Measurements from ENCODE around the gene SLC8B1.
A peak's percentile ranks its signal among the peaks of the same experiment; 100 is the strongest.

SLC8B1 gene

DNA sequence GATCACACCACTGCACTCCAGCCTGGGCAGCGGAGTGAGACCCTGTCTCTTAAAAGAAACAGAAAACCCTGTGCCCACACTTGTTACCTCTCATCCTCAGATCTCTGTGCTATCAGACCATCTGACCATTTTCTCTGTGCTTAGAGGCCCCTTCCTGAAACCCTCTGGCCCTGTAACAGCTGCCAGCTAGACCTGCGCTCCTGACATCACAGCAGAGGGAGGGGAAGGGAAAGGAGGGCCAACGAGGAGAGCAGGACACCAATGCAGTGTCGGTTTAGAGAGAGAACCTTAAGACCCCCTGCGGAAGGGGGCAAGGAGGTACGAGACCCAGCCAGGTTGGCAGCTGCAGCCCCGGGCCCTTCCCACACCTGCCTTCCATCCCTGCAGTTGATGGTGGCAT lies 42.4 kb downstream of the SLC8B1 start:
- DNase-seq = no peak

DNA sequence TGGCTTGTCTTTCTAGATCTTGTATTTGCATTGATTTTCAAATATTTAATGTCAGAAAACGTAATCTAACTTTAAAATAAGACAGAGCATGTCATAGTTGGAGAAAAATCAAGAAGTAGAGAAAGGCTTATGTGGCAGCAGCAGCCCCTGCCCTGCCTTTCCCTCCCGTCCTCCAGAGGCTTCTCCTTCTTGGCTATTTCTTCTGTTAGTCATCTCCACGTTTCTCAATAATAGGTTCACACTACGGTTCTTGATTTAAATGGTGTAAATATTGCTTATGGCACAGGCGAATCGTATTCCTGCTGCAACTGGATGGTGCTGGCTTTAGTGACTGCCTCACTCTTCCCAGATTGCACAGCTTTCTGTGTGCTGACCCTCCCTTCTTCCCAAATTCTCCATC lies 42.8 kb downstream of the SLC8B1 start:
- no peak for DNase-seq

DNA sequence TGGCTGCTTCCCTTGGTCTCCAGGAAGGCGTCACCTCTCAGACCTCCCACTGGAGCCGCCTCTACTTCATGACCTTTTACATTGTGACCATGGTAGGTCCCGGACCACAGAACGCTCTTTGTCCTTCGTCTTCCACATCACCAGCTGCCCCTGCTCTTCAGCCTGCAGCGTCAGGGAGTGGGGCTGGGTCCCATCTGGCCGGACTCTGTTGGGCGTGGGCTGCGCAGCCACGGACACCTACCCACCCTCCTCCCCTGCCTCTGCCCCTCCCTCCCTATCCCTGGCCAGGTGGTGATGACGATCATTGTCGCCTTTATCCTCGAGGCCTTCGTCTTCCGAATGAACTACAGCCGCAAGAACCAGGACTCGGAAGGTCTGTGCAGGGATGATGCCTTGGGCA lies 43.3 kb downstream of the SLC8B1 start:
- DNase-seq = no peak

DNA sequence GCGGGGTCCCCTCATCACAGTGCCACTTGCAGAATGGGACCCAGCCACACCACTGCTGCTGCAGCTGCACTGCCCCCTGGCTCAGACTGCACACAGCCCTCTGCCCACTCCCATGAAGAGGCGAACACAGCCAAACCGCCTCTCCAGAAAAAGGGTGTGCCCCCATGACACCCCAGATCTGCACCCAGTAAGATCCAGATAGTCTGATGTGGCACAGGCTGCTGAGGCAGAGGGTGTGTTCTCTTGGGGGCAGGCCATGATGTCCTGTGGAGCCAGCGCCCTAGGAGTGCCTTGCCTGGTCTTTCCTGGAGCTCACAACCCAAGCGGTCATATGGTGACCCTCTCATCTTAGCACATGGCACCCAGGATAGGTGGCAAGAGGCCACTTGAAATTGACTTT lies 44.4 kb downstream of the SLC8B1 start:
- DNase-seq = no peak

DNA sequence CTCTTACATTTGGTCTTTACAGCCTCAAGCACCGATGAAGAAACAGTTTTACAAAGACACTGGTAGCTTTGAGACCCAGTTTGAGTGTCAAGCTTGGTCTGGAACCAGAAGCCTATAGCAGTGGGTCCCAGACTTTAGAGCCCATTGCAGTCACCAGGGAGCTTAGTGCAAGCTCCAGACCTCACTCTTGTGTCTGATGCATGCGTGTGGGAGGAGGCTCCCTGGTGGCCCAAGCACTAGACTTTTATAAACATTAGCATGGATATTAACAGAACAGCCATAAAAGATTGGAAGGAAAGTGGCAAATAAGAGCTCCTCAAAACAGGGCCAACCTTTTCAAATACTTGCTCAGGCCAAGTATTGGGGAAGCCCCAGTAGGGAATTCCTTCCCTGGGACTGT lies 45.5 kb downstream of the SLC8B1 start:
- DNase-seq = no peak

DNA sequence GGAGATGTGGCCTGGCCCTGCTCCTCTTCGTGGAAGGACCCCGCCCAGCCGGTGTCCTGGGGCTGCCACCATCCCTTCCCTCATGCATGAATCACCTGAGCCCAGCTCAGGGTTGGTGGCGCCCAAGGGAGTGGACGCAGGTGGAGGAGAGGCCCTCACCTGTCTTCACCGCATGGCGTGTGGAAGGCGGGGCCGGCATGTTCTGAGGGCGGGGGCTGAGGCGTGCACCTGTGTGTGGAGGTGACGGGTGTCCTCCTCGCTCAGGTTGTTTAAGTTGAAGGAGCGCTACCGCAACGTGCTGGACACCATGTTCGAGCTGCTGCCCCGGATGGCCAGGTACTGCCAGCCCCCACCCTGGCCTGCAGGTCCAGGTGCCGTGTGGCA lies 47.0 kb downstream of the SLC8B1 start:
- DNase-seq = no peak

DNA sequence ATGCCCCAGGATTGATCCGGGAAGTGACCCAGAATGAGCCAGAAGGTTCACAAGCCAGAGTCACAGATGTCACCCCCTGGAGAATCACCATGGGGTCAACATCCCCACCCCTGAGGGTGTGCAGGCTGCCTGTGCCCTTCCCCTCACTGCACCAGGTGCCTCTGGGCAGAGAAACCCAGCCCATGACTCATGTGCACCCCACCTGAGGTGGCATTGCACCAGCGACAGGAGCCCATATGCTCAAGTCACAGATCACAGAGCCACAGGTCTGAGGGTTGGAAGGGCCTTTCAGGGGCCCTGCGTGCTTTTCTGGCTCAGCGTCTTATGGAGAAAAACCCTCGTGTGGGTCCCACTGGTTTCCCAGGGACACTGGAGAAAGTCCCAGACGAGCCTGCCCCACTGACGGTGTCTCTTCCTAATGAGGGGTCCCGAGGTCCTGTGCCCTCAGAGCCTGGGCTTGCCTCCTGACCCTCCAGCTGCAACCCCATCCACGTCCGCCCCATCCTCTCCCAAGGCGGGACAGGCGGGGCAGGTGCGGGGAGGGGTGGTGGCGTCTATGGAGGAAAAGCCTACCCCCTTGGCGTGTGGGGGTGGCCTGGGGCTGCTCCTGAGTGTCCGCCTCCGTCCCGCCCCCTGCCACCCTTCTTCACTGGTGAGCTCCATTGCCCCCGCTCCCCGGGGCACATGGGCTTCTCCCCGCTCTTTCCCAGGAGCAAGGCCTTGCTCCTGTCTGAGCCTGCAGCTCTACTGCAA lies 47.6 kb downstream of the SLC8B1 start:
- DNase-seq = no peak

DNA sequence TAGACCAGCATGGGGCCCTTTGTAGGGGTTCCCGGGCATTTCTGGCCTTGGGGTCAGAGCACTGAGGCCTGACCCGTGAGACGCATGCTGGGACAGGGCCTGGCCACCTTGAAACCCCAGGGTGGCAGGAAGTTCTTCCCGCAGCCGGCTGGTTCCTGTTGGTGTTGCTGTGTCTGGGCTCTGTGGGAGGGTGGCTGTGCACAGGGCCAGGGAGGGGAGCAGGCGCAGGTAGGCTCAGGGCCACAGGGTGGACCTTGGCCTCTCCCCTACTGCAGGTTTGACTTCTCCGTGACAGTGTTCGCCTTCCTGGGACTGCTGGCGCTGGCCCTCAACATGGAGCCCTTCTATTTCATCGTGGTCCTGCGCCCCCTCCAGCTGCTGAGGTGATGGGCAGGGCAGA lies 48.2 kb downstream of the SLC8B1 start:
- DNase-seq = no peak

DNA sequence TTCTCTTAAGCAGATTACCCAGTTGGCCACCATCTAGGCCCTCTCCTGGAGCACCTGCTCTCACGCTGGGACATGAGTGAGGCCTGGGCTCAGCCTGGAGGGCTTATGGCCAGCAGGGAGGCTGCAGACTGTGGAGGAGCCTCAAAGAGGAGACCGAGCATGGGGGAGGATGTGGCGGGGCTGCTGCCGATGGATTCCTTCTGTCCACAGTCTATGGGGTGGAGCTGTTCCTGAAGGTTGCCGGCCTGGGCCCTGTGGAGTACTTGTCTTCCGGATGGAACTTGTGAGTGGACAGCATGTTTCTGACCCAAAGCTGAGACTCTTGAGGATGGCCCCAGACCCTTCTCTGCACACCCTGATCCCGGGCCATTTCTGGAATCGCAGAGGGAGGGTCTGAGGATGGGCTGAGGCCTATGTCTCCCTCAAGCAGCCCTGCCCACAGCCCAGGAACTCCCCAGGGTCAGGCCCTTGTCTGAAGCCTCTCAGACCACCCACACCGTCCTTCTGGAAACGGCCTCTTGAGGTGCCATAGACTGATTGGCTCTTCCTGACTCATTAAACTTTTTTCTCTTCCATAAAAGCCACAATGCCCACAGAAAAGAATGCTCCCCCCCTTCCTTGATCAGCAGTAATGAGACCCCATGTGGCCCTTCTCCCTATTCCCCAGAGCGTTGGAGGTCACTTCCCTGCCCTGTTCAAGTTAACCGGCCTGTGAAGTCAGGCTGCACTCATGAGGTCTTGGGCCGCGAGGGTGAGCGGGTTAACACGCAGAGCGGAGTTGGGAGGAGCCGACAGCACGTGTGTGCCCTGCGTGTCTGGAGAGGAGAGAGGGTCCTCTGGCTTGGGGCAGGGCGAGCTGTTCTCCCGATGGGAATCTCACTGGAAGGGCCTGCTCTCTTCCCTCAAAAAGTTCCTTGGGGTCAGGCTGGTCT lies 49.0 kb downstream of the SLC8B1 start:
- no peak for DNase-seq

DNA sequence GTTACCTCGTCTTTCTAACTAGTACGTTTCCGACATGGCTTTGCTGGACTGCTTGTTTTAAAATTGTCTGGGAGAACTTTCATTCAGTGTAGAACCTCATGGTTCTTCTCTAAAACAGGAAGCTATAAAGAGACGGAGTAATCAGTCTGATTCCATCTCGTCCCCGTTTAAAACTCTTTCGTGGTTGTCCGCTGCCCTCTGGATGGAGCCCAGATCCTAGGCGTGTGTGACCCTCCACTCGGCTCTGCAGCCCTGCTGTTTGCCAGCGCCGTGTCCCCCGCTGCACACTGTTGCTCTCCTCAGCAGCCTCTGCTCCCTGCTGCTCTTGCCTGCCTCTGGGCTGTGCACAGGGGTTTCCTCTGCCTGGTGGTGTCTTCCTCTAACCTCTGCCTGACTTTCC lies 50.2 kb downstream of the SLC8B1 start:
- no peak for DNase-seq

DNA sequence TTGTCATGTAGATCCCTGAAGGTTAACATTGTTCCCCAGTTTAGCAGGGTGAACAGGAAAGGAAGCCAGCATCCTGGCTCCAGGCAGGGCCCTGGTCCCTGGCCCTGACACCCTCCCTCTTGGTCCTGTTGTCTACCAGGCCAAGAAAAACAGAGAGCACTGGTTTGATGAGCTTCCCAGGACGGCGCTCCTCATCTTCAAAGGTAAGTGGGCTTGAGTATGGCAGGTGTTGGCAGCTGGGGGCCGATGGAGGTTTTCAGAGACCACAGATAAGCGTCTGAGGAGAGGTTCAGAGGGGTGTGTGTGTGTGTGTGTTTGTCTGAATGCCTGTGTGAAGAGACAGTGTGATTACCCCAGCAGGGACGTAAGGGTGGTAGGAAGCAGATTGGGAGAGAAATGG lies 56.3 kb downstream of the SLC8B1 start:
- DNase-seq = no peak

DNA sequence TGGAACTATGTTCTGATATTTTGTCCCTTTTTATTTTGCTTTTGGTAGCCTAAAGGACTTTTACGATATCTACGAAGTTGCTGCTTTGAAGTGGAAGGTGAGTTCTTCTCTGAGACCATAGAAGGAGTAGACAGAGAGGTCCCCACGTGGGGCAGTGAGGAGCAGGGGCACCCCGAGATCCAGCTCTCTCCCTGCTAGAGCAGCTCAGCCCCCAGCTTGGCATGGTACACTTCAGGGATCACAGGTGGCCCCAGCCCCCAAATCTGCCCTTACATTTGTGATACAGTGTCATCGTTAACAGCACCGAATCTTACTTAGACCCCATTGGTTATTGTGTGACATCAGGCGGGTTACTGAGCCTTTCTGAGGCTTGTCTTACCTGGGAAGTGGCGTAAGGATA lies 56.8 kb downstream of the SLC8B1 start:
- no peak for DNase-seq

DNA sequence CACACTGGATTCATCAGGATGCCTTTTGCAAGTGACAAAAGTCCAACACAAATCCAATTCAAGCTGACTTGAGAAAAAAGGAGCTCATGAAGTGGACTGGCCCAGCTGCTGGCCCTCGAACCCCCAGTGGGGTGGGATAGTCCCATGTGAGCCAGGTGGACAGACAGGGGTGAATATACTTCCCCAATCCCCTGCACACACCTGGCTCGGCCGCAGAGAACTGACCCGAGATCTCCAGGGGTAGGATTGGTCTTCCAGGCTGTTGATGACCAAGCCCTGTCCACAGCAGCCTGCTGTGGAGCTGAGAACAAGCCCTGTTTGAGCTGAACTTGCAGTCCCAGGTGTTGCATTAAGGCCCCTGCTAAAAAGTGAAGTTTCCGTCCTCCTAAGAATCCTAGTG lies 57.4 kb downstream of the SLC8B1 start:
- DNase-seq = no peak

DNA sequence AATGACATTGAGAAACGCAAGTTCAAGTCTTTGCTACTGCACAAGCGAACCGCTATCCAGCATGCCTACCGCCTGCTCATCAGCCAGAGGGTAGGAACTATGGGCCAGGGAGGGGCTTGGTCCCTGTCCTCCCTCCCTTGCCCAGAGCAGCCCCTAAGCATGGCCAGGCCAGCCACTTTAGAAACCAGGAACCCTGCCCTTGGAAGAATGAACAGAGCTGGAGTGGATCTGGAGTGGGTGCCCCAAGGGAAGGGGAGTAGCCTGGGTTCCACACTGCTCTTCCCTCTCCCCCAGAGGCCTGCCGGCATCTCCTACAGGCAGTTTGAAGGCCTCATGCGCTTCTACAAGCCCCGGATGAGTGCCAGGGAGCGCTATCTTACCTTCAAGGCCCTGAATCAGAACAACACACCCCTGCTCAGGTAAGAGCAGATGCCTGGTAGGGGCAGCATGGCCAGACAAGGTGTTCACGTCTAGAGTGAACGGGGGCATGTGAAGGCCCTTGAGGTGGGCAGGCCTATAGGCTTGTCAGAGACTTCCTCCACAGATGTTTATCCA lies 57.9 kb downstream of the SLC8B1 start:
- no peak for DNase-seq

DNA sequence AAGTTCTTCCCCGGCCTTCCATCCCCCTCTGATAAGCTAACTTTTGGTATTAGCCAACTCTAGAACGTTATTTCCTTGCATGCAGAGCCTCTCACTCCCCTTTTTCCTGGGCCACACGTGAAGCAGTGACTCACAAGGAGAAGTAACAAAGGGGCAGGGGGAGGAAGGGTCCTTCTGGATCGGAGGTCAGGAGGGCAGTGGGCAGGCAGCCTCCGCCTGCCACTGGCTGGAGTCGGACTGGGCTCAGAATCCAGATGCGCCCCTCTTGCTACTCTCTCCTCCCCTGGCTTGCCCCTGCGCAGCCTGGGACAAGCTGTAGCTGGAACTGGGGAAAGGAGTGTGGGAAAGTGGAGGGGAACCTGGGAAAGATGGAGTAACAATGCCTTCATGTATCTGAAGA lies 58.6 kb downstream of the SLC8B1 start:
- no peak for DNase-seq

DNA sequence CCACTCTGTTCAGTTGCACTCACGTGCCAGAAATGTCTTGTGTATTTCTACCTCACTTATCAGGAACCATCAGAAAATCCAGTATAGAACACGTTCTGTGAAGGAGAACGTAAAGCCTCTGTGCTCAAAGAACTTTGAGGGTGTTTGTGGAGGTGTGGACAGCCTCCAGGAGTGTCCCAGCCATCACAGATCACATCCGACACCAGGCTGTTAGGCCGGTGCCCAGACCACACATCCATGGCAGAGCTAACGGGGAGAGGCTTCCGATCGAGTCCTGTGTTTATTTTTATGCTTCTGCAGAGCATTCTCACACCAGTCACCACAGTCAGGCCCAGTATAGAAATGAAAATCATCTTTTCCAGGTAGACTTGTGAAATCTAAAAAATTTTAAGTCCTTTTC lies 60.1 kb downstream of the SLC8B1 start:
- no peak for DNase-seq

DNA sequence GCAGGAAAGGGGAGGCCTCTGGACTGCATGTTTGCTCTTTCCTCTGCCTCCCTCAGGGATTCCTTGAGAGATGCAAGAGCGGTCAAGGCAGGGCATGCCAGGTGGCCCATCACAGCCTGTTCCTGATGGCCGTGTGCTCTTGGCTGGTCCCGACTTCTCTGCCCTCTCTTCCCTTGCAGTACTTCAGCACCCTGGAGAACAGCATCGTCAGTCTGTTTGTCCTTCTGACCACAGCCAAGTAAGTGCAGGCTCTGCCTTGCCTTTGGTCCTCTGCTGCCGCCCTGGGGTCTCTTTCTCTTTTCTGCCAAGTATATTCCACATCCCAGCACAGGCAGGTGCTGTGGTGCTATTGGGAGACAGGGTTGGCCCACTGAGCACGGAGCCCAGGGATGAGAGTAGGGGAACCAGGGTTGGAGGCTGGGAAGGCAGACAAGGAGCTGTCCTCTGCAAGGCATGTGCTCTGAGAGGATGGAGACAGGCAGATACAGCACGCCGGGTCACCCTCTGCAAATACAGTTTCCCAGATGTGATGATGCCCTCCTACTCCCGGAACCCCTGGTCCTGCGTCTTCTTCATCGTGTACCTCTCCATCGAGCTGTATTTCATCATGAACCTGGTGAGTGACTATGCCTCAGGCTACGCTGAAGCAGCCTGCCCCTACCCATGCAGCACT lies 61.7 kb downstream of the SLC8B1 start:
- DNase-seq = no peak

DNA sequence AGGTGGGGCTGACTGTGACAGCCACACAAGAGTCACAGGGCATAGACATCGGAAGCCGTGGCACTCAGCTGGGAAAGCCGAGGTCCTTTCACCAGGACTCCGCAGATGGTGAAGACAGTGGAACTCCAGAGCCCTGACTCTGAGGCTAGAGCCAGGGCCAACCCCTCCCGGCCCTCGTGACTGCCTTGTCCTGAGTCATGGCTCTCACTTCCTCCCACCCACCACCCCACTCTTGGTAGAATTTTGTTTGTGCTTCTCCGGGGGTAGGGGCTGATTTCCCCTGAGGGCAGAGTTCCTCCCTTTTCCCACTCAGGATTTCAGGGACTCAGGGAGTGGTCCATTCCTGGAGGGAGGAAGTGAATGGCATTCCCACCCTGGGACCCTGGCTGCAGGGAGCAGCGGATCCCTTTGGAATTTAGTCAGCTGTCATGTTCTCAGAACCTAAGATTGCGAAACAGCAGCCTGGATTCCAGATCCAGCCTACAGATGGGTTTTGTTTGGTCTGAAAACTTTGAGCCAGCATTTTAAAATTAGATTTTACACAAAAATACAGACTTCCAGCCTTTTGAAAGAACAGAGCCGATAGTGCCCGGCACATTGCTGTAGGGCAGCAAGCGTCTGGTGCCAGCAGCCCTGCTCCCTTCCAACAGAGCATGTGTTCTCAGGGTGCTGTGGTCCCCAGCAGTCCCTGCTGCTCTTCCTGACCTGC lies 62.9 kb downstream of the SLC8B1 start:
- peak; percentile 64 for DNase-seq

DNA sequence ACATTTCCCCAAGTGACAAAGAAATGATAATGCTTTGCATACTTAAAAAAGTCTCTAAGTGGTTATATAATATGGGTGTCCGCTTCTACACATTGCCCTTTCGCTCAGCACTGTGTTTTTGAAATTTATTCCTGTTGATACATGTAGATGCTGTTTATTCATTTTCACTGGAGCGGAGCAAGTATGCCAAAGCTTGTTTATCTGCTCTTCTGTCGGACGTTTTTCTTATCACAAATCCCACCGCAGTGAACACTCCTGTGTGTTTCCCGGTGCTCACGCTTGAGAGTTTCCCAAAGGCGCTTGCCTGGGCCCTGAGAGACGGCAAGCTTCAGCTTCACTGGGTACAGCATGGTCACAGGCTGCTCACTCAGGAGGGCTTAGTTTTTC lies 63.5 kb downstream of the SLC8B1 start:
- DNase-seq = no peak

DNA sequence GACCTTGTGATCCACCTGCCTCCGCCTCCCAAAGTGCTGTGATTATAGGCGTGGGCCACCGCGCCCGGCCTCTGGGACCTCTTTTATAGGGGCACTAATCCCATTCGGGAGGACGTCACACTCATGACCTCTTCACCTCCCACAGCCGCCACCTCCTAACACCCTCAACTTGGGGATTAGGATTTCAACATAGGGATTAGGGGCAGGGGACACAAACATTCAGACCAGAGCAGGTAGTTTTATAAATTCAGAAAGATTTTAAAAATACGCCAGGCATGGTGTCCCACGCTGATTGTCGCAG lies 64.2 kb downstream of the SLC8B1 start:
- no peak for DNase-seq

DNA sequence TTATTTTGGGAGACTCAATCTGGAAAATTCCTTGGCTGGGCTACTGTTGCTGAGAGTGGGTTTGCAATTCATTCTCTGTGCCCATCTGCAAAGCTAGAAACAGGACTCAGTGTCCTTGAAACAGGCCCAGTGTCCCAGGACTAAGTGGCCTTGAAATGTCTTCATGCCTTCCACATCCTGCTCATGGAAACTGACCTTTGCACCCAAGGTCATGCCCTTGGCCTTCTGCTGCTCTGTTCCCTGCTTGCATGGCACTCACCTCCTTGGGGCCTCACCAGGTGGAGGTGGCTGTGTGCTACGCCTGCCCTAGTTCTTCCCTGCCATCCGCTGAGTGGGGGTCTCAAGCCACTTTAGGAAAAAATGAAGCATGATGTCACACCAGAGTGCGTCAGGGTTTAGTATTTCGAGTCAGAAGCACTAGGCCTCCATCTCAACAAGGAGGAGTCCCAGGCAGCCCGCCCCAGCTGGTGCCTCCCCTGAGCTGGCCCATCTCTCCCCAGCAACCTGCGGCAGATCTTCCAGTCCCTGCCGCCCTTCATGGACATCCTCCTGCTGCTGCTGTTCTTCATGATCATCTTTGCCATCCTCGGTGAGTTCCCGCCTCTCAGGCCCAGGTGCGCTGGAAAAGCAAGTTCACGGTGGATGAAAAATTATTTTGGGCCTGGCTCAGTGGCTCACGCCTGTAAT lies 65.5 kb downstream of the SLC8B1 start:
- no peak for DNase-seq

DNA sequence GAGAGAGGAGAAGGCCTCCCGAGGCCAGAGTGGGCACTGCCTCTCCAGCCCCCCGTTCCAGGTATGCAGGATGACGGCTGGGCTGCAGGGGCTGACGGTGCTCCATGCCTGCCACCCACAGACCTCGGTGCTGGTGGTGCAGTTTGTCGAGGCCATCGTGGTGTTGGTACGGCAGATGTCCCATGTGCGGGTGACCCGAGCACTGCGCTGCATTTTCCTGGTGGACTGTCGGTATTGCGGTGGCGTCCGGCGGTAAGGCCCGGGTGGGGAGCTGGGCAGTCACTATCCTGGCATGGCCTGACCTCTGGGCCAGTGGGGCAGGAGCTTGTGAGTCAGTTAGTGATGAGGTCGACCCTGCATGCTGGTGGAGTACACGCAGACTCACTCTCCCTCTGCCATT lies 66.3 kb downstream of the SLC8B1 start:
- no peak for DNase-seq

DNA sequence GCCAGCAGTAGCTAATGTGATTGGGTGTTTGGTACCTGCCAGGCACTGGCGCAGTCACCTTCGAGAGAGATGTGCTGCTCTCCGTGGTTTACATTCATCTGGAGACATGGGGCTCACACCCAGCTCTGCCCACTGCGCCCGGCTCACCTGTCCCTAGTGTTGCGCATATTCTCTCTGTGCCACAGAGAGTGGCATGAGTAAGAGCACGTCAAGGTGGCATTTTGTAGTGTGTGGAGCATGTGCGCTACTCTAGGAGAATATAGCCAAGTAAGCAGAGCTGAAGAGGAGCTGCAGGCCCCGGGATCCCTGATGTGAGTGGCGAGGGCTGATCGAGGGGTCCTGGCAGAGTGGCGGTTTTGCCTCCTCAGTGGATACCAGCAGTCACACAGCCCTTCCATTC lies 66.8 kb downstream of the SLC8B1 start:
- DNase-seq = no peak

All from NCI-H226 (cell line).